ENCODE measurements around the gene ABCB8.
"Not testable (repeated sequence)": the region's sequence is repeated elsewhere in the genome, so short reads cannot be mapped to it uniquely, and the experiment has no call there.

ABCB8 gene

GRCh38 chr7:151035902-151036301 lies 7.7 kb downstream of the ABCB8 start:
- DNase-seq = no peak

- peak; percentile 74 to 82 for DNase-seq
Observed at GRCh38 chr7:151038951-151039849, 10.9 kb downstream of the ABCB8 start.

- peak; percentile 36 to 43 for DNase-seq
Observed at GRCh38 chr7:151039850-151040548, 11.7 kb downstream of the ABCB8 start.

- no peak for DNase-seq
Observed at GRCh38 chr7:151040616-151041375, 12.5 kb downstream of the ABCB8 start.

GRCh38 chr7:151043449-151043848 lies 15.2 kb downstream of the ABCB8 start:
- DNase-seq = not testable (repeated sequence)

- no peak for DNase-seq
Observed at GRCh38 chr7:151043959-151044358, 15.7 kb downstream of the ABCB8 start.

- no peak for DNase-seq
Observed at GRCh38 chr7:151045262-151045661, 17.0 kb downstream of the ABCB8 start.

- DNase-seq = no peak
Observed at GRCh38 chr7:151045967-151046366, 17.7 kb downstream of the ABCB8 start.

- no peak for DNase-seq
Observed at GRCh38 chr7:151046603-151047573, 18.6 kb downstream of the ABCB8 start.

GRCh38 chr7:151047976-151048815 lies 19.9 kb downstream of the ABCB8 start, which contains the start of gene ASIC3:
TSS of gene ASIC3 (plus strand) at chr7:151048531. CDS start at chr7:151048886, 355 bp downstream.
- no peak for DNase-seq

- DNase-seq = no peak
Observed at GRCh38 chr7:151048911-151049463, 20.7 kb downstream of the ABCB8 start.

- DNase-seq = peak; percentile 46 to 59
Observed at GRCh38 chr7:151051108-151051507, 22.9 kb downstream of the ABCB8 start.

- peak; percentile 31 to 35 for DNase-seq
Observed at GRCh38 chr7:151053096-151053495, 24.8 kb downstream of the ABCB8 start.

- DNase-seq = no peak
Observed at GRCh38 chr7:151053751-151054150, 25.5 kb downstream of the ABCB8 start.

GRCh38 chr7:151056283-151056665 lies 28.0 kb downstream of the ABCB8 start:
- no peak for DNase-seq

GRCh38 chr7:151056666-151057505 lies 28.6 kb downstream of the ABCB8 start:
- no peak for DNase-seq

GRCh38 chr7:151057506-151057988 lies 29.3 kb downstream of the ABCB8 start, which contains the start of gene CDK5:
TSS of gene CDK5 (minus strand) at chr7:151057897. CDS start at chr7:151057848, 49 bp downstream.
- peak in 1 of 2 experiments; percentile 56 for DNase-seq

GRCh38 chr7:151057989-151058780 lies 29.9 kb downstream of the ABCB8 start:
- peak; percentile 99 to 100 for DNase-seq

All from Kasumi-1 (cell line).